Omental fat pad (tissue), 4 donors: ENCODE data around the gene YIF1A. TPM values are rescaled to one million over a fixed set of nuclear protein-coding genes. Genes with fewer than 3 reads are reported as not detected.

Source experiments
- ATAC-seq: fragments of 150-250 bp; one replicate; pipeline ENCODE4 v1.9.1; 2016; ENCODE audit warnings: mild to moderate bottlenecking, moderate library complexity; ENCODE audit not compliant: low FRiP score
- DNase-seq: peaks from one replicate; pipeline ENCODE4 v3.0.0-alpha.2; 2019; ENCODE audit warnings: low spot score
- total RNA-seq, 4 donors: library from RNA; depleted of rRNA; stranded (reverse); fragments of >200 nt; gene quantifications; one replicate each; pipeline ENCODE4 v1.1.0, GENCODE V29; 2016
- TF ChIP-seq, protein P1 (sequence below), 3 donors: fragments of 450-650 bp; IDR thresholded peaks; one replicate each; pipeline ENCODE4 v1.5.1; 2016 to 2017; ENCODE audit warnings: antibody characterized with exemption in 3 of 3, mild to moderate bottlenecking in 3 of 3, moderate library complexity in 2 of 3

YIF1A gene, protein sequence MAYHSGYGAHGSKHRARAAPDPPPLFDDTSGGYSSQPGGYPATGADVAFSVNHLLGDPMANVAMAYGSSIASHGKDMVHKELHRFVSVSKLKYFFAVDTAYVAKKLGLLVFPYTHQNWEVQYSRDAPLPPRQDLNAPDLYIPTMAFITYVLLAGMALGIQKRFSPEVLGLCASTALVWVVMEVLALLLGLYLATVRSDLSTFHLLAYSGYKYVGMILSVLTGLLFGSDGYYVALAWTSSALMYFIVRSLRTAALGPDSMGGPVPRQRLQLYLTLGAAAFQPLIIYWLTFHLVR
- total RNA-seq, result 100 to 1,000 TPM in 1 of 4 donors, 10 to 100 TPM in 3; 57.1 to 116 (median 63.4) TPM

DNA sequence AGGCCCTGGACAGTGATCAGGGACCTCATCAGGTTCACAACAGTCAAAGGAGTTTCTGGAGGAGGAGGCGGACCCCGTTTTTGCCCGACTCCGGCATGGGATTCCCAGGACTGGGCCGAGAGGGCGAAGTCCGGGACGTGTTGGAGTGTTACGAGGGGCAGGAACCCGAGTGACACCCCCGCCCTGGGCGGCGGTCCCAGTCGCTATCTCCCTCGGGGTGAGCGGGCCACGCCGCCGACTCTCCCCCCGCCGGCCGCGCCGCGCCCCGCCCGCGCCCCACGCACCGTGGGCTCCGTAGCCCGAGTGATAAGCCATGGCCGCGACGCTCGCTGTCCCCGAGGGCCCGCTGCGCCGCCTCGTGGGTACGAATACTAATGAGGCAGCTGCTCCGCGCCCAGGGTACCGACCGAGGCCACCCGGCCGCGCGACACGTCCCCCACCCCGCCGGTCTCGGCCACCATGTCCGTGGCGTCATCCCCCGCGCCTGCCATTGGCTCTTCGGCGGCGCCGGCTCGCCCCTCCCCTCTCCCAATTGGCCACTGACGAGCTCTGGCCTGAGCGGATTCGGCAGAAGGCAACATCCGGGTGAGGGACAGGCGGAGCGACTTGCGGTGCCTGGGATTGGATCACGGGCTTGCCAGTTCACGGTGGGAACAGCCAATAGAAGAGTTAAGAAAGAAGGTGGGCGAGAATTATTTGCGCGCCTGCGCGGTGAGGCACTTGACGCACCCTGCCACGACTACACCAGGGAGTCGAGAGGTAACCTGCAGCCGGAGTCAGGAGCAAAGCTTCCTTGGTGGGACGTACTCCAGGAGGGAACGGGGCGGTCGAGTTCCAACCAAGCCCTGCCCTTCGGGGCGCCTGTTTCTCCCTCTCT lies at the start of gene YIF1A:
Gene YIF1A, minus strand, starts transcription at position 473 of the 877 bp plus-strand sequence. Its CDS starts 158 bp downstream, at position 315.
- ATAC-seq (peak; percentile 90), DNase-seq (peak; percentile 88)
- TF ChIP-seq, protein P1, sequence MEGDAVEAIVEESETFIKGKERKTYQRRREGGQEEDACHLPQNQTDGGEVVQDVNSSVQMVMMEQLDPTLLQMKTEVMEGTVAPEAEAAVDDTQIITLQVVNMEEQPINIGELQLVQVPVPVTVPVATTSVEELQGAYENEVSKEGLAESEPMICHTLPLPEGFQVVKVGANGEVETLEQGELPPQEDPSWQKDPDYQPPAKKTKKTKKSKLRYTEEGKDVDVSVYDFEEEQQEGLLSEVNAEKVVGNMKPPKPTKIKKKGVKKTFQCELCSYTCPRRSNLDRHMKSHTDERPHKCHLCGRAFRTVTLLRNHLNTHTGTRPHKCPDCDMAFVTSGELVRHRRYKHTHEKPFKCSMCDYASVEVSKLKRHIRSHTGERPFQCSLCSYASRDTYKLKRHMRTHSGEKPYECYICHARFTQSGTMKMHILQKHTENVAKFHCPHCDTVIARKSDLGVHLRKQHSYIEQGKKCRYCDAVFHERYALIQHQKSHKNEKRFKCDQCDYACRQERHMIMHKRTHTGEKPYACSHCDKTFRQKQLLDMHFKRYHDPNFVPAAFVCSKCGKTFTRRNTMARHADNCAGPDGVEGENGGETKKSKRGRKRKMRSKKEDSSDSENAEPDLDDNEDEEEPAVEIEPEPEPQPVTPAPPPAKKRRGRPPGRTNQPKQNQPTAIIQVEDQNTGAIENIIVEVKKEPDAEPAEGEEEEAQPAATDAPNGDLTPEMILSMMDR (IDR thresholded peaks at IDR 0.05), result no peak

DNA sequence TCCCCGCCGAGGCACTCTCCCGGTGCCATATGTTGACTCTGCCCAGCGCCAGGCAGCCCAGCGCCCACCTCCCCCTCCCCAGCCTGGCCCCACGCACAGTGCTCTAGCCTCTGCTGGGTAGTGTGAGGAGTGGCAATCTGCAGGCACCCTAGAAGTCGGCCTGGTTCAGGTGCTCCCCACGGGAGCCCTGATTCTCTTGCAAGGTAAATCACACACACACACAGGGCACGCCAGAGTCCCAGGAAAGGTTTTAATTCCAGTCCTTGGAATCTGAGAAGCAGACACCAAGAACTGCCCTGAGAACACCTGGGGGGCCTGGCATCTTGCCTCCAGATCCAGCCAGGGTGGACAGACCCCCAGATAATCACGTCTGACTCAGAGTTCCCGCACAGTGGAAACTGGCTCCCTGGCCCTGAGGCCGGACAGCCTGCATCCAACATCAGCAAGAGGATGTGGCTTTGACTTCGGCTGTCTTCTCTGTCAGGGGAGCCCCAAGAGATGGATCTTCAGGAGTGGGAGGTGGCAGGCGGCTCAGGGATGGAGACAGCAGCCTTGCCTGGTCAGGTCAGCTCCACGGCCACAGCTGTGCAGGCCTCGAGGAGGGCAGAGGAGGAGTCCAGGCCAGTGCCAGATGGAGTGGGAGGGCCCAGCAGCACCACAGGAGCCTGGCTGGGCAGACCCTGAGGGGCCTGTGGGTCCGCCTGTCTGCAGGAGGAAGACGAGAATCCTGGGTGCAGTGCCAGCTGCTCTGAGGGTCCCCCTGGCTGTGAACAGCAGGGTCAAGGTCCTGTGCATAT lies 48.4 kb upstream of the YIF1A start:
- ATAC-seq (no peak), DNase-seq (no peak)
- TF ChIP-seq, protein P1 (IDR thresholded peaks at IDR 0.05), result no peak

DNA sequence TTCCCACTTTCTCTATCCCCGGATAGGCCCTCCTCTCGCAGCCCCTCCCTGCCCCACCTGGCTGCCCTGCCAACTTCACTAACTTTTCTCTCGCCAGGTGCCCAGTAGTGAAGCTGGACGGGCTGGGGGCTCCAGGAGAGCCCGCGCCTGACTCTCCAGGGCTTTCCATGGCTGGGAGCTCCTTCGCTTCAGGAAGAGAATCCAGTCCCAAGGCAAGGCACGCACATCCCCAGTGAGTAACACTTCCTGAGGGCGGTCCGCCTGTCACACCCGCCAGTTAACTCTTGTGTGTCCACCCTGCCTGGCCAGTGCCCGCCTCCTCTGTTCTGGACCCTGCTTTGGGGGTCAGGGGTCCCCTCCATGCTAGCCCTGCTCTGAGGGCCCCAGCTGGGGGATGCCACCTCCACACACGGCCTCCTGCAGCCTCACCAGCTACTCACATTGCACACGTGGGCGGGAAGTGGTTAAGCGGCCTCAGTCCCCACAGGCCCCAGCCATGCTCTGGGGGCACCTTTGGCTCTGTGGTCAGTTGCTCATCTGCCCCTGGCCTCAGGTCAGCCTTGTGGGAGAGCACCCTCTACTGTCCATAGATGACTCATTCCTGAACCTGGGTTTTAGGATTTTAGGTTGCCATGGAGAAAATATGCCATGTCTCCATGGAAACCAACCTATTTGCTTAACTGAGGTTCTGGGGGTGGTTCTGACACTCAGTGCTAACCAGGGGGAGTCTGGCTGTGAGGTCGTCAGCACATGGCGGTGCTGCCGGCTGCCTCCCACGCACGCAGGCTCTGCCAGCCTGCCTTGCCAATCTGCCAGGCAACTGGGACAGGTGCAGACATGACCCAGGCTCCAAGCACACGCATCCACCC lies 47.5 kb upstream of the YIF1A start, which contains the start of gene RIN1:
Gene RIN1, minus strand, starts transcription at position 201 of the 869 bp plus-strand sequence. Its CDS starts 32 bp downstream, at position 169.
- ATAC-seq, result peak; percentile 91
- DNase-seq, result no peak
- TF ChIP-seq, protein P1 (IDR thresholded peaks at IDR 0.05), result no peak

DNA sequence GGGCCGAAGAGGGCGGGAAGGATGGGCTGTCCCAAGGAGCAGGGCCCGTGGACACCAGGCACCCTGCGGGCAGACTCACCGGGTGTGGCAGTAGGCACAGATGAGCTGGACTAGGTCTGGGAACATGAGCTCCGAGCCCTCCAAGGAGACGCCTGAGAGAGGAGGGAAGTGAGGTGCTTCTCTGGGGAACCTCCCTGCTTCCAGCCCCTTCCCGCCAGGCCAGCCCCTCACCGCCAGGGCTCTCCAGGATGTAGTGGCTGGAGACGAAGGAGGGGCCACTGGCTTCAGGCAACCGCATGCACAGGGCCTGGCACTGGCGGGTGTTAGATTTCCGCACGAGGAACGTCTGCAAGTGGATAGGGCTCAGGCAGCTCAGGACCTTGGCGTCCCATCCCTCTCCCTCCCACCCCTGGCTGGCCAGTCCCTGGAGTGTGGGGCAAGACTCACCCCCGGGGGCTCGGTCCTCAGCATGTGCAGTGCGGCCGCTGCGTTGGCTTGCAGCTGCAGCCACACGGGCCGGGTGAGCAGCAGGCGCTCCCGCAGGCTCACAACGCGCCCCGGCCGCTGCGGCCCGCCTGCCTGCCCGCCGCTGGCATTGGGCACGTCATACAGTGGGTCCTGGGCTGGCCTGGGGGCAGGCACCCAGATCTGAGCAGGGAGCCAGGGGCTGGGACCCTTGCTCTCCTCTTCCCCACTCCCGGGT lies 46.7 kb upstream of the YIF1A start:
- ATAC-seq (no peak), DNase-seq (no peak)
- TF ChIP-seq, protein P1 (IDR thresholded peaks at IDR 0.05), result no peak

DNA sequence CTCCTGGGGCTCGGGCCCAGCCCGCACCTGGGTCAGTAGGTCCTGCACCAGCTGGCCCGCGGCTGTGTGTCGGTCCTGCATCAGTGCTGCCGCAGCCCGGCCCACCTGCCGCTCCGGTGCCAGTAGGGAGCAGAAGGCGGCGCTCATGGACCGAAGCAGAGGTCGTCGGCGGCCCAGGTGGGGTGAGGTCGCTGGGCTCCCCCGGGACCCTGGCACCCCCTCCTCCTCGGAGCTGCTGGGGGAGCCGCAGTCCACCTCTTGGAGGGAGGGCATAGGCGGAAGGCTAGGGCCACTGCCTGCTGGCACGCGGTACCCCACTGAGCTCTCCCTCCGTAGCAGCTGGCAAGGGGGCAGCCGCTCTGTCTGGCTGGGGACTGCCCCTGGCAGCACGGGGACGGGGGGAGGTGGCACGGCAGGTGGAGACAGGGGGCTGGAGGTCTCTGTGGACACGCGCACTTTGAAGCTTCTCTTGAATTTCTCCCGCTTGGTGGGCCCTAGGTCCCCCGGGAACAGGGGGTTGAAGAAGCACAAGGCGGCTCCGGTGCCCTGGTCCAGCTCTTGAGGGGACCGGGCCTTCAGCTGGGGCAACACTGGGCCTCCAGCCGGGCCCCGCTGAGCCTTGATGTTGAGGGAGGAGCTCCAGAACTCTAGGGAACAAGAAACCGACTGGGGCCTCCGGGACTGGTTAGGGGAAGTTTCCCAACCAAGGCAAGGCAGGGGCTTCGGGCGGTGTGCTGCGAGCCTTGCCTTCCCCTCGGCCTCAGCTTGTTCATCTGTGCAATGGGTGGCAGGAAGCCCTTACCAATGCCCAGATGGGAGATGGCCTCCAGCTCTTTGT lies 45.9 kb upstream of the YIF1A start:
- DNase-seq (no peak), ATAC-seq (no peak)
- TF ChIP-seq, protein P1 (IDR thresholded peaks at IDR 0.05), result no peak
